Activated naive CD4-positive, alpha-beta T cell treated with anti-CD3 and anti-CD28 coated beads for 36 hours (primary cell): ENCODE results near the gene RSPRY1. TPM values are rescaled to one million over a fixed set of nuclear protein-coding genes. Genes with fewer than 3 reads are reported as not detected.

Experiments used
- CTCF ChIA-PET: fragments of 350-600 bp; sonication (Branson Sonifier 250); formaldehyde crosslinking; loops from one replicate; lab custom pipeline; 2021; ENCODE audit warnings: antibody characterized with exemption; lab: Charles Lee
- DNase-seq: peaks from one replicate; pipeline ENCODE4 v3.0.0-alpha.2; 2020
- H3K27ac Mint-ChIP-seq: one replicate; pipeline ENCODE4 v1.8.0; 2021; ENCODE audit warnings: mild to moderate bottlenecking, mixed read lengths
- H3K27me3 Mint-ChIP-seq: one replicate; pipeline ENCODE4 v1.8.0; 2021; ENCODE audit warnings: low read depth, mixed read lengths
- H3K36me3 Mint-ChIP-seq: one replicate; pipeline ENCODE4 v1.8.0; 2021; ENCODE audit warnings: low read depth, mixed read lengths
- H3K4me1 Mint-ChIP-seq: one replicate; pipeline ENCODE4 v1.8.0; 2021; ENCODE audit warnings: low read depth, mixed read lengths
- H3K4me3 Mint-ChIP-seq: one replicate; pipeline ENCODE4 v1.8.0; 2021; ENCODE audit warnings: mild to moderate bottlenecking, moderate library complexity, mixed read lengths
- H3K9me3 Mint-ChIP-seq: one replicate; pipeline ENCODE4 v1.8.0; 2021; ENCODE audit warnings: mixed read lengths
- intact Hi-C: fragments of 100-400 bp; cut with micrococcal nuclease; formaldehyde crosslinking; loops from one replicate; pipeline ENCODE4 v1.15.1; 2023
- total RNA-seq, 2 experiments: library from RNA; stranded (reverse); gene quantifications; one replicate each; pipeline ENCODE4 v1.2.3, GENCODE V29; 2021

The RSPRY1 gene
- total RNA-seq = 10 to 100 TPM; 25.7 to 28.7 TPM

- H3K27ac Mint-ChIP-seq = peak within 1 kb of the TSS; percentile 95
- CTCF ChIA-PET = interaction anchor here (0.6 to 1.4 kb wide), 8 partner anchors 9 to 270 kb away, joined by 3 to 6 read pairs (median 3); partner anchors contain the start of gene CPNE2
- no peaks in the 10 kb centered on the region for H3K9me3 Mint-ChIP-seq
- DNase-seq = peak; percentile 100
- peak within 1 kb of the TSS; percentile 97 for H3K4me3 Mint-ChIP-seq
- H3K27me3 Mint-ChIP-seq = no peaks in the 10 kb centered on the region
- H3K36me3 Mint-ChIP-seq = peaks cover 6% of the 10 kb centered on the region
- intact Hi-C loops = loop anchor here (1.0 to 5.0 kb wide), 9 partner anchors 58 to 577 kb away; partner anchors contain the start of genes CCDC102A, KATNB1, NLRC5 and PLLP
- H3K4me1 Mint-ChIP-seq = peaks cover 52% of the 10 kb centered on the region
Observed at GRCh38 chr16:57185945-57186871, at the start of gene RSPRY1, which contains the start of gene PSME3IP1. Gene RSPRY1 (plus strand): TSS chr16:57186329. CDS start chr16:57204659, 18,330 bp downstream. Gene PSME3IP1 (minus strand): TSS chr16:57186039. CDS start chr16:57173854, 12,185 bp downstream.

GRCh38 chr16:57137043-57137442, 49.1 kb upstream of the RSPRY1 start:
- no peak overlapping the region for H3K27ac Mint-ChIP-seq
- intact Hi-C loops = no loop called here
- H3K27me3 Mint-ChIP-seq = no peaks in the 10 kb centered on the region
- no peaks in the 10 kb centered on the region for H3K9me3 Mint-ChIP-seq
- no peak overlapping the region for H3K4me3 Mint-ChIP-seq
- DNase-seq = no peak
- CTCF ChIA-PET = interaction anchor here (1.1 kb wide), 1 partner anchor 15 kb away, joined by 4 read pairs; no protein-coding TSS in a partner anchor
- H3K4me1 Mint-ChIP-seq = peaks cover 58% of the 10 kb centered on the region
- H3K36me3 Mint-ChIP-seq = no peaks in the 10 kb centered on the region

GRCh38 chr16:57137566-57138273, 48.4 kb upstream of the RSPRY1 start:
- no peak overlapping the region for H3K4me3 Mint-ChIP-seq
- no peaks in the 10 kb centered on the region for H3K27me3 Mint-ChIP-seq
- intact Hi-C loops = no loop called here
- H3K36me3 Mint-ChIP-seq = no peaks in the 10 kb centered on the region
- no peak for DNase-seq
- no peak overlapping the region for H3K27ac Mint-ChIP-seq
- CTCF ChIA-PET = interaction anchor here (1.1 kb wide), 1 partner anchor 14 kb away, joined by 4 read pairs; no protein-coding TSS in a partner anchor
- peaks cover 59% of the 10 kb centered on the region for H3K4me1 Mint-ChIP-seq
- no peaks in the 10 kb centered on the region for H3K9me3 Mint-ChIP-seq

- CTCF ChIA-PET = no interaction called here
- Mint-ChIP-seq H3K4me1 (peaks cover 60% of the 10 kb centered on the region), H3K27ac (no peak overlapping the region)
Observed at GRCh38 chr16:57138281-57138935, 47.7 kb upstream of the RSPRY1 start.

GRCh38 chr16:57140931-57141668, 45.0 kb upstream of the RSPRY1 start:
- H3K4me1 Mint-ChIP-seq = peaks cover 45% of the 10 kb centered on the region
- no peaks in the 10 kb centered on the region for H3K9me3 Mint-ChIP-seq
- H3K4me3 Mint-ChIP-seq = no peak overlapping the region
- H3K27ac Mint-ChIP-seq = no peak overlapping the region
- intact Hi-C loops = no loop called here
- CTCF ChIA-PET = interaction anchor here (0.6 to 1.8 kb wide), 8 partner anchors 9 to 148 kb away, joined by 3 to 7 read pairs (median 4); partner anchors contain the start of gene CPNE2
- no peaks in the 10 kb centered on the region for H3K36me3 Mint-ChIP-seq
- H3K27me3 Mint-ChIP-seq = no peaks in the 10 kb centered on the region
- no peak for DNase-seq

More at GRCh38 chr16:57138281-57138935, 47.7 kb upstream of the RSPRY1 start:
- H3K9me3 Mint-ChIP-seq = no peaks in the 10 kb centered on the region
- intact Hi-C loops = no loop called here
- H3K4me3 Mint-ChIP-seq = no peak overlapping the region
- DNase-seq = no peak
- no peaks in the 10 kb centered on the region for H3K27me3 Mint-ChIP-seq
- no peaks in the 10 kb centered on the region for H3K36me3 Mint-ChIP-seq

GRCh38 chr16:57141822-57142631, 44.1 kb upstream of the RSPRY1 start:
- DNase-seq = peak; percentile 42
- CTCF ChIA-PET = interaction anchor here (0.6 to 1.8 kb wide), 11 partner anchors 8 to 278 kb away, joined by 3 to 7 read pairs (median 4); partner anchors contain the start of gene CPNE2
- intact Hi-C loops = loop anchor here (2.0 kb wide), 1 partner anchor 49 kb away; the partner anchor contains the start of gene CPNE2
- Mint-ChIP-seq H3K36me3 (no peaks in the 10 kb centered on the region), H3K27ac (peak overlapping the region; percentile 38), H3K4me3 (peak overlapping the region; percentile 17), H3K9me3 (no peaks in the 10 kb centered on the region), H3K27me3 (no peaks in the 10 kb centered on the region), H3K4me1 (peaks cover 42% of the 10 kb centered on the region)

- DNase-seq = no peak
- intact Hi-C loops = loop anchor here (2.0 kb wide), 1 partner anchor 51 kb away; the partner anchor contains the start of gene CPNE2
- Mint-ChIP-seq H3K4me3 (no peak overlapping the region), H3K27ac (no peak overlapping the region), H3K9me3 (no peaks in the 10 kb centered on the region), H3K36me3 (no peaks in the 10 kb centered on the region), H3K4me1 (peaks cover 47% of the 10 kb centered on the region), H3K27me3 (no peaks in the 10 kb centered on the region)
- CTCF ChIA-PET = interaction anchor here (0.5 to 1.1 kb wide), 2 partner anchors 32 to 136 kb away, joined by 3 to 4 read pairs; no protein-coding TSS in a partner anchor
Observed at GRCh38 chr16:57143149-57143921, 42.8 kb upstream of the RSPRY1 start.

GRCh38 chr16:57144027-57144426, 42.1 kb upstream of the RSPRY1 start:
- H3K4me3 Mint-ChIP-seq = no peak overlapping the region
- CTCF ChIA-PET = interaction anchor here (1.1 to 1.6 kb wide), 3 partner anchors 33 to 191 kb away, joined by 3 to 4 read pairs (median 3); partner anchors contain the start of gene CPNE2
- H3K4me1 Mint-ChIP-seq = peaks cover 47% of the 10 kb centered on the region
- H3K36me3 Mint-ChIP-seq = no peaks in the 10 kb centered on the region
- H3K27ac Mint-ChIP-seq = no peak overlapping the region
- no peaks in the 10 kb centered on the region for H3K9me3 Mint-ChIP-seq
- H3K27me3 Mint-ChIP-seq = no peaks in the 10 kb centered on the region
- DNase-seq = no peak
- intact Hi-C loops = no loop called here

- H3K36me3 Mint-ChIP-seq = no peaks in the 10 kb centered on the region
- intact Hi-C loops = no loop called here
Observed at GRCh38 chr16:57145046-57146021, 40.8 kb upstream of the RSPRY1 start.

More at GRCh38 chr16:57145046-57146021, 40.8 kb upstream of the RSPRY1 start:
- DNase-seq = no peak
- Mint-ChIP-seq H3K27ac (no peak overlapping the region), H3K27me3 (no peaks in the 10 kb centered on the region), H3K9me3 (no peaks in the 10 kb centered on the region), H3K4me1 (peaks cover 45% of the 10 kb centered on the region), H3K4me3 (no peak overlapping the region)
- CTCF ChIA-PET = interaction anchor here (1.2 to 1.6 kb wide), 2 partner anchors 52 to 192 kb away, joined by 3 to 4 read pairs; partner anchors contain the start of gene CPNE2
